ENCODE measurements around the gene PCED1A. TPM values are rescaled to one million over a fixed set of nuclear protein-coding genes. Genes with fewer than 3 reads are reported as not detected.

Gene PCED1A
- total RNA-seq, 2 experiments from 2014 or later, result 6.9 to 9.8 TPM

DNA sequence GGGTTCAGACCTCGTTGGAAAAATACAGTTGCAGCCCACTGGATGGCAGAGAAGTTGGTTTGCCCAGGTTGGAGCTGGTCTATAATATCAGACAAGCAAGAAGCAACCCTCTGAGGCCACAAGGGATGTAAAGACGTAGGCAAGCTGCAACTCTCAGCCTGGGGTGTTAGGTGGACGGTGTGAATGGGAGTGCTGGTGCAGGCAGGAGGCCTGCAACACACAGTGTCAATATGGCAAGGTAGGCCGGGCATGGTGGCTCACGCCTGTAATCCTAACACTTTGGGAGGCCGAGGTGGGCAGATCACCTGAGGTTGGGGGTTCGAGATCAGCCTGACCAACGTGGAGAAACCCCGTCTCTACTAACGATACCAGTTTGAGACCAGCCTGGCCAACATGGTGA lies 10.6 kb upstream of the PCED1A start:
- intact Hi-C loops (cut with micrococcal nuclease; ENCODE audit: unreplicated experiment), result loop anchor here (5.0 to 10.0 kb wide), 2 partner anchors 94 to 136 kb away; no protein-coding TSS in a partner anchor
- Histone ChIP-seq H3K4me3 (ENCODE audit: low read depth, low read length, poor library complexity, severe bottlenecking) (no peak overlapping the region), H3K9me3 (ENCODE audit: low read length) (no peaks in the 10 kb centered on the region), H4K20me1 (ENCODE audit: insufficient read depth, low read length) (no peaks in the 10 kb centered on the region), H3K79me2 (ENCODE audit: insufficient read depth, low read depth, low read length) (no peaks in the 10 kb centered on the region), H3K4me2 (ENCODE audit: low read length) (no peak overlapping the region), H3K9me2 (ENCODE audit: insufficient read depth, low read length) (no peaks in the 10 kb centered on the region), H3K4me1 (ENCODE audit: insufficient read depth, low read length, poor library complexity, severe bottlenecking) (no peaks in the 10 kb centered on the region), H2AFZ (ENCODE audit: low read length) (no peak overlapping the region), H3K36me3 (ENCODE audit: insufficient read depth, low read length) (no peaks in the 10 kb centered on the region), H3K27ac (ENCODE audit: low read depth, low read length, poor library complexity, severe bottlenecking) (no peak overlapping the region)
- TF ChIP-seq EZH2phosphoT487 (IDR thresholded peaks at IDR 0.05; ENCODE audit: borderline replicate concordance, low read depth, low read length) (no peak), CTCF (conservative IDR thresholded peaks at IDR 0.05; ENCODE audit: low read length) (no peak)
- CTCF ChIA-PET (ENCODE audit: unreplicated experiment), result interaction anchor here (0.6 kb wide), 1 partner anchor 157 kb away, joined by 3 read pairs; no protein-coding TSS in a partner anchor
- DNase-seq (ENCODE audit: low spot score), result no peak
- POLR2A ChIA-PET, result interaction anchor here (0.6 kb wide), 1 partner anchor 1002 kb away, joined by 3 read pairs; no protein-coding TSS in a partner anchor
- no TSS peak for BruUV-seq (replicated peaks)

- Histone ChIP-seq H3K36me3 (ENCODE audit: insufficient read depth, low read length) (no peaks in the 10 kb centered on the region), H4K20me1 (ENCODE audit: insufficient read depth, low read length) (no peaks in the 10 kb centered on the region), H3K27ac (ENCODE audit: low read depth, low read length, poor library complexity, severe bottlenecking) (no peak overlapping the region), H3K79me2 (ENCODE audit: insufficient read depth, low read depth, low read length) (no peaks in the 10 kb centered on the region), H3K4me2 (ENCODE audit: low read length) (no peak overlapping the region), H2AFZ (ENCODE audit: low read length) (no peak overlapping the region), H3K9me3 (ENCODE audit: low read length) (no peaks in the 10 kb centered on the region), H3K4me3 (ENCODE audit: low read depth, low read length, poor library complexity, severe bottlenecking) (no peak overlapping the region), H3K9me2 (ENCODE audit: insufficient read depth, low read length) (no peaks in the 10 kb centered on the region), H3K4me1 (ENCODE audit: insufficient read depth, low read length, poor library complexity, severe bottlenecking) (no peaks in the 10 kb centered on the region)
- BruUV-seq (replicated peaks), result no TSS peak
- intact Hi-C loops (cut with micrococcal nuclease; ENCODE audit: unreplicated experiment), result no loop called here
- POLR2A ChIA-PET, result interaction anchor here (0.7 kb wide), 1 partner anchor 16 kb away, joined by 3 read pairs; no protein-coding TSS in a partner anchor
- DNase-seq (ENCODE audit: low spot score), result no peak
- CTCF ChIA-PET (ENCODE audit: unreplicated experiment), result no interaction called here
- TF ChIP-seq EZH2phosphoT487 (IDR thresholded peaks at IDR 0.05; ENCODE audit: borderline replicate concordance, low read depth, low read length) (no peak), CTCF (conservative IDR thresholded peaks at IDR 0.05; ENCODE audit: low read length) (no peak)
These were observed 9.1 kb upstream of the PCED1A start for GRCh38 chr20:2849529-2849928.

- no peak overlapping the region for H2AFZ ChIP-seq (ENCODE audit: low read length)
- H3K36me3 ChIP-seq (ENCODE audit: insufficient read depth, low read length), result no peaks in the 10 kb centered on the region
- ChIA-PET POLR2A (interaction anchor here (0.7 kb wide), 1 partner anchor 15 kb away, joined by 3 read pairs; no protein-coding TSS in a partner anchor), CTCF (ENCODE audit: unreplicated experiment) (interaction anchor here (0.6 kb wide), 1 partner anchor 64 kb away, joined by 5 read pairs; no protein-coding TSS in a partner anchor)
- no peaks in the 10 kb centered on the region for H3K4me1 ChIP-seq (ENCODE audit: insufficient read depth, low read length, poor library complexity, severe bottlenecking)
- TF ChIP-seq CTCF (conservative IDR thresholded peaks at IDR 0.05; ENCODE audit: low read length) (no peak), EZH2phosphoT487 (IDR thresholded peaks at IDR 0.05; ENCODE audit: borderline replicate concordance, low read depth, low read length) (no peak)
- intact Hi-C loops (cut with micrococcal nuclease; ENCODE audit: unreplicated experiment), result no loop called here
- H3K27ac ChIP-seq (ENCODE audit: low read depth, low read length, poor library complexity, severe bottlenecking), result no peak overlapping the region
- no peaks in the 10 kb centered on the region for H4K20me1 ChIP-seq (ENCODE audit: insufficient read depth, low read length)
- no peaks in the 10 kb centered on the region for H3K79me2 ChIP-seq (ENCODE audit: insufficient read depth, low read depth, low read length)
- no peak for DNase-seq (ENCODE audit: low spot score)
- H3K4me3 ChIP-seq (ENCODE audit: low read depth, low read length, poor library complexity, severe bottlenecking), result no peak overlapping the region
- no peak overlapping the region for H3K4me2 ChIP-seq (ENCODE audit: low read length)
- no peaks in the 10 kb centered on the region for H3K9me2 ChIP-seq (ENCODE audit: insufficient read depth, low read length)
- H3K9me3 ChIP-seq (ENCODE audit: low read length), result no peaks in the 10 kb centered on the region
- no TSS peak for BruUV-seq (replicated peaks)
These were observed 7.3 kb upstream of the PCED1A start for GRCh38 chr20:2847802-2848201.
